Measurements from ENCODE around the gene ENOPH1.

- no peak for TF ChIP-seq CTCF (conservative IDR thresholded peaks at IDR 0.05; ENCODE audit: low read length)
- no peak for TF ChIP-seq EZH2phosphoT487 (IDR thresholded peaks at IDR 0.05; ENCODE audit: borderline replicate concordance)
These were observed 35.5 kb upstream of the ENOPH1 start for GRCh38 chr4:82394896-82395295.

Measured in Loucy (cell line).